Dermis lymphatic vessel endothelial cell (primary cell): ENCODE data around the gene TRAM2. TPM values are rescaled to one million over a fixed set of nuclear protein-coding genes. Genes with fewer than 3 reads are reported as not detected.

Source experiments
- total RNA-seq: library from RNA; depleted of rRNA; stranded (reverse); fragments of >200 nt; gene quantifications from 2 replicates; pipeline ENCODE4 v1.2.1, GENCODE V29; 2014

The TRAM2 gene
- 10.1 and 10.6 TPM in 2 replicates for total RNA-seq

DNA sequence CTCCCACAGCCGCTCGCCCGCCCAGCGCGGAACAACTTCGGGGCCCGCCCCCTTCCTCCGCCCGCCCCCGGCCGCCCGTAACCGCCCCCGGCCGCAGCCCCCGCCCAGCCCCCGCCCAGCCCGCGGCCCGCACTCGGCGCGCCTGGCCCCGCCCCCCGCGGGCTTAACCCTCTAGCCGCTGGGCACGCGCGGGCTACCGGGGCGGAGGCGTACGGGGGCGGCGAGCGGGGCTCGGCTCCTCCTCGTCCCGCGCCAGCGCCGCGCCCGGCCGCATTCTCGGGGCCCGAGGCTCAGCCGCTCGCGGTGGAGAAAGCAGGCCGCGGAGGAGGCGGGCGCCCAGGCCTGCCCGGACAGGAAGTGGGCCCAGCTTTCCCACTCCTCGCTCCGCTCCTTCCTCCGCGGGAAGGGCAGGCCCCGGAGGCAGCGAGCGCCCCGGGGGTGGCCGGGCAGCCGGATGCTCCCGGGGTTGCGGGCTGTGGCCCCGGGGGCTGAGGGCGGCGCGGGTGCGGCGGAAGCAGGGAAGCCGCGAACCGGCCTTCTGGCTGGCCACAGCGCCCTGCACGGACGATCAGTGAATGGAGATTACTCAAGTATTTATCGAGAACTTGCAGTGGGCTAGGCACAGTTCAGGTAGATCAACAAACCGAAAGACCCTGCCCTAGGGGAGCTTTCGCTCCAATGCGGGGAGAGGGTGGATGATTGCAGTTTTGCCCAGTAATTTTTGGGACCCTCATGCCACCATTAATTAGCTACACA is at the start of gene TRAM2:
TSS of gene TRAM2 (minus strand) at position 39 of the 756 bp plus-strand sequence. CDS start 145 bp downstream, outside the sequence.

Other genes with a start within 250 kb of the TRAM2 start
- gene PAQR8, start 214.9 kb downstream of the TRAM2 start, total RNA-seq: 12.1 and 14.5 TPM in 2 replicates
- gene EFHC1, start 156.7 kb downstream of the TRAM2 start, total RNA-seq: 5.7 and 12.1 TPM in 2 replicates
- gene TMEM14A, start 94.1 kb upstream of the TRAM2 start, total RNA-seq: 8.7 and 15.3 TPM in 2 replicates
- gene GSTA2, start 186.4 kb upstream of the TRAM2 start, total RNA-seq: not detected in 2 replicates
- not detected in 2 replicates for gene GSTA1, start 226.8 kb upstream of the TRAM2 start, total RNA-seq